GM12878 (cell line): ENCODE data around the gene AGGF1. TPM values are rescaled to one million over a fixed set of nuclear protein-coding genes. Genes with fewer than 3 reads are reported as not detected.
A peak's percentile ranks its signal among the peaks of the same experiment; 100 is the strongest.

ENCODE experiments used
- ATAC-seq: fragments of 200-7000 bp; cut with Tn5 transposase; 3 replicates; pipeline ENCODE4 v1.9.1; 2020; ENCODE audit warnings: mild to moderate bottlenecking, moderate library complexity
- BruUV-seq: library from RNA; stranded (reverse); fragments of 400-500 nt; replicated peaks from 2 replicates; lab custom pipeline; 2021; lab: Mats Ljungman, UMichigan
- CTCF ChIA-PET: fragments of 300-600 bp; sonication (Branson Sonifier 250); formaldehyde crosslinking; extraction: SDS; loops from one replicate; lab custom pipeline; 2021; ENCODE audit warnings: inconsistent platforms; lab: Yijun Ruan, JAX
- POLR2A ChIA-PET: fragments of 350-600 bp; formaldehyde crosslinking; extraction: SDS; loops from one replicate; lab custom pipeline; 2021; ENCODE audit warnings: inconsistent platforms; lab: Charles Lee
- RAD21 ChIA-PET: fragments of 300-600 bp; sonication (Branson Sonifier 250); formaldehyde crosslinking; loops from one replicate; lab custom pipeline; 2023; ENCODE audit warnings: antibody characterized with exemption; ENCODE audit not compliant: unreplicated experiment; lab: Charles Lee
- SMC1A ChIA-PET: fragments of 300-600 bp; sonication (Branson Sonifier 250); formaldehyde crosslinking; loops from one replicate; lab custom pipeline; 2023; ENCODE audit not compliant: unreplicated experiment, uncharacterized antibody; lab: Charles Lee
- DNase-seq: peaks from one replicate; pipeline ENCODE4 v3.0.0-alpha.2; 2011; ENCODE audit warnings: low read depth, low spot score
- FAIRE-seq: peaks from 3 replicates; lab custom pipeline; 2011; peaks lifted over from hg19 to GRCh38; lab: Jason Lieb, UNC
- H2AFZ ChIP-seq: 2 replicates; pipeline ENCODE4 v1.6.0; 2011; ENCODE audit warnings: low read depth, low read length, control low read depth; ENCODE audit not compliant: control insufficient read depth
- H3K27ac ChIP-seq: 2 replicates; pipeline ENCODE4 v1.5.1; 2011; ENCODE audit warnings: control low read depth; ENCODE audit not compliant: control insufficient read depth, insufficient read depth
- H3K27me3 ChIP-seq, 2 experiments: replicated peaks in 1 of 2; 2 replicates each; pipeline versions ENCODE4 v1.6.0 to v1.6.1; 2011; ENCODE audit warnings: low read length in 1 of 2; ENCODE audit not compliant: control insufficient read depth in 2 of 2, insufficient read depth in 2 of 2
- H3K36me3 ChIP-seq, 2 experiments: 2 replicates each; pipeline ENCODE4 v1.5.1; 2011; ENCODE audit warnings: low read length in 1 of 2; ENCODE audit not compliant: control insufficient read depth in 2 of 2, insufficient read depth in 2 of 2
- H3K4me1 ChIP-seq: 2 replicates; pipeline ENCODE4 v1.6.1; 2011; ENCODE audit warnings: mild to moderate bottlenecking, low read length, moderate library complexity, mixed read lengths; ENCODE audit not compliant: control insufficient read depth, insufficient read depth
- H3K4me2 ChIP-seq: 2 replicates; pipeline ENCODE4 v1.6.0; 2011; ENCODE audit warnings: control low read depth; ENCODE audit not compliant: control insufficient read depth, insufficient read depth
- H3K4me3 ChIP-seq: fragments of 200-600 bp; sonication (generic); 2 replicates; pipeline ENCODE4 v1.5.1; 2016
- H3K79me2 ChIP-seq: 2 replicates; pipeline ENCODE4 v1.6.0; 2011; ENCODE audit warnings: low read length; ENCODE audit not compliant: control insufficient read depth, insufficient read depth
- H3K9ac ChIP-seq: 2 replicates; pipeline ENCODE4 v1.8.0; 2011; ENCODE audit warnings: low read length, control low read depth, mixed read lengths; ENCODE audit not compliant: control insufficient read depth, insufficient read depth
- H3K9me3 ChIP-seq: replicated peaks from 3 replicates; pipeline ENCODE4 v1.5.1; 2011; ENCODE audit warnings: mild to moderate bottlenecking, low read length; ENCODE audit not compliant: control insufficient read depth, insufficient read depth
- H4K20me1 ChIP-seq: 2 replicates; pipeline ENCODE4 v1.6.0; 2011; ENCODE audit not compliant: control insufficient read depth, insufficient read depth
- CHD4 ChIP-seq: fragments of 200-600 bp; sonication (generic); IDR thresholded peaks from 2 replicates; pipeline ENCODE4 v1.6.1; 2016; ENCODE audit warnings: mild to moderate bottlenecking
- NFIC ChIP-seq: IDR thresholded peaks from 2 replicates; pipeline ENCODE4 v1.6.1; 2012; ENCODE audit warnings: low read depth, mild to moderate bottlenecking, inconsistent platforms, low read length, moderate library complexity
- NFYB ChIP-seq: IDR thresholded peaks from 2 replicates; pipeline ENCODE4 v1.6.1; 2011; ENCODE audit warnings: low read depth, mild to moderate bottlenecking, low read length, improper control_type of control experiment, moderate library complexity; ENCODE audit not compliant: insufficient read depth
- POLR2A ChIP-seq: IDR thresholded peaks from 2 replicates; pipeline ENCODE4 v1.6.1; 2011; ENCODE audit warnings: low read depth, mild to moderate bottlenecking, low read length
- RUNX3 ChIP-seq: IDR thresholded peaks from 2 replicates; pipeline ENCODE4 v1.6.1; 2012; ENCODE audit warnings: low read length, inconsistent platforms
- STAT1 ChIP-seq: fragments of 450-650 bp; conservative IDR thresholded peaks from 2 replicates; pipeline ENCODE4 v1.6.1; 2014; ENCODE audit warnings: antibody characterized with exemption, mild to moderate bottlenecking
- ZNF622 ChIP-seq: fragments of 450-650 bp; IDR thresholded peaks from 2 replicates; pipeline ENCODE4 v1.6.1; 2017; ENCODE audit warnings: mild to moderate bottlenecking, inconsistent platforms
- WGBS: methylation state at CpG from one replicate; pipeline ENCODE4 v1.1.6; 2016; ENCODE audit warnings: low lambda C conversion rate; ENCODE audit not compliant: insufficient replicate concordance, insufficient coverage; ENCODE audit errors: missing lambda C conversion rate; 5-methylcytosine and 5-hydroxymethylcytosine counted together
- in situ Hi-C: fragments of 300-500 bp; cut with MboI; formaldehyde crosslinking; loops from 9 replicates; pipeline ENCODE4 v1.14.3; 2018; ENCODE audit warnings: mixed read lengths
- intact Hi-C: fragments of 100-400 bp; cut with micrococcal nuclease; formaldehyde crosslinking; loops from one replicate; pipeline ENCODE4 v1.14.2; 2022; ENCODE audit not compliant: unreplicated experiment
- polyA plus RNA-seq, 11 experiments: library from polyadenylated mRNA; depleted of rRNA in 4 of 11; unstranded in 6 of 11; stranded (reverse) in 5 of 11; fragments of >200 nt; fragmentation: Nextera tagmentation in 4 of 11; fragmentation: Illumina TruSeq in 1 of 11; extraction: Ambion mirVana in 4 of 11; extraction: Trizol in 1 of 11; gene quantifications; 1 replicate in 1 of 11; 2 replicates in 10 of 11; pipeline versions ENCODE4 v1.2.1 to v1.2.3, GENCODE V29; 2011 to 2016; ENCODE audit warnings: inconsistent platforms in 2 of 11, missing spikeins in 2 of 11, low read depth in 1 of 11
- total RNA-seq, 4 experiments: library from RNA; depleted of rRNA in 3 of 4; stranded (reverse); fragments of >200 nt in 3 of 4; fragmentation: Illumina TruSeq in 1 of 4; extraction: Trizol in 1 of 4; gene quantifications; 2 replicates each; pipeline versions ENCODE4 v1.2.1 to v1.2.3, GENCODE V29; 2013 to 2021
- TF ChIP-seq, protein P1 (sequence below): IDR thresholded peaks from 2 replicates; pipeline ENCODE4 v1.6.1; 2012; ENCODE audit warnings: low read depth, low read length, improper control_type of control experiment
- TF ChIP-seq, protein P2 (sequence below): fragments of 450-650 bp; IDR thresholded peaks from 2 replicates; pipeline ENCODE4 v1.6.1; 2016; ENCODE audit warnings: mild to moderate bottlenecking
- TF ChIP-seq, protein P3 (sequence below): fragments of 450-650 bp; IDR thresholded peaks from 2 replicates; pipeline ENCODE4 v1.6.1; 2017; ENCODE audit warnings: mild to moderate bottlenecking, moderate library complexity

AGGF1 gene
- total and polyA plus RNA-seq, 10 of the 15 experiments (the other 5 are each of a cell fraction or from before 2014, with no cell fraction given), result 7.3 to 43.4 (median 20.2) TPM

DNA sequence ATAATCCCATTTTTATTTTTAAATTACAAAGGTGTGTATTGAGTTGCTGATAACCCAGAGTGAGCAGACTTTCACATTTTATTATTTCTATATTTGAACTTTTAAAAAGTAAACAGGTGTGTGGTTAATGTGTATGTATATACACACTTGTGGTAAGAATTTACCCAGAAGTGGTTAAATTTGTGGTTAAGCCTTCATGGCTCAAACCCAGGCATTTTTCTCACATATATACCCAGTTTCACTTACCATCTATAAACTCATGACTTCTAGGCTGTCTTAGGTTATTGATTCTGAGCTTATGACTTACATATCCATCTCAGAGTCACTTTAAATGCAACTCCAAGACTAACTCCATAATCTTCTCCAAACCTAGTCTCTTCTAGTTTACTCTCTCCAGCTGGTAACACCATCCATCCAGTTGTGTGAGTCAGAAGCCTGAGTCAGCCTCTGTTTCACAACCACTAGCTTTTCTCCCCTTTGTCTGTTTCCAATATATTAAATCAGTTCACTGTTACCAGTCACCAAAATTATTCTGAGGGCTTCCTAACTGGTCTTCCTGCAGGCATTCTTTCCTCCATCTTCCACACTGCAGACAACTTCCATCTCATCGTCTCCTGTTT, 36.7 kb downstream of the AGGF1 start:
- no peak for DNase-seq
- ChIA-PET RAD21 (interaction anchor here (1.0 kb wide), 1 partner anchor 292 kb away, joined by 3 read pairs; no protein-coding TSS in a partner anchor), SMC1A (interaction anchor here (1.2 to 2.0 kb wide), 4 partner anchors 8 to 74 kb away, joined by 3 to 4 read pairs (median 4); no protein-coding TSS in a partner anchor), CTCF (interaction anchor here (1.3 kb wide), 1 partner anchor 370 kb away, joined by 3 read pairs; no protein-coding TSS in a partner anchor), POLR2A (interaction anchor here (1.1 kb wide), 1 partner anchor 17 kb away, joined by 4 read pairs; no protein-coding TSS in a partner anchor)
- Histone ChIP-seq H3K79me2 (no peaks in the 10 kb centered on the region), H3K4me1 (peaks cover 10% of the 10 kb centered on the region; the same call in 1 of the 2 replicates), H3K9ac (no peak overlapping the region), H3K27me3 (no peaks in the 10 kb centered on the region), H3K27ac (no peak overlapping the region), H3K36me3 (peaks cover 0 to under 1% of the 10 kb centered on the region in 2 experiments; a peak in 1 of 4 replicates), H3K4me2 (no peak overlapping the region), H3K9me3 (no peaks in the 10 kb centered on the region; the same call in 2 of the 3 replicates), H4K20me1 (no peaks in the 10 kb centered on the region), H2AFZ (no peak overlapping the region), H3K4me3 (no peak overlapping the region)
- BruUV-seq, result no TSS peak
- FAIRE-seq, result no peak
- intact Hi-C loops, result no loop called here
- in situ Hi-C loops, result no loop called here
- WGBS, result 87% methylated on average over 1 of the region's 1 CpG
- peak; percentile 75 for ATAC-seq
- TF ChIP-seq, protein P1, sequence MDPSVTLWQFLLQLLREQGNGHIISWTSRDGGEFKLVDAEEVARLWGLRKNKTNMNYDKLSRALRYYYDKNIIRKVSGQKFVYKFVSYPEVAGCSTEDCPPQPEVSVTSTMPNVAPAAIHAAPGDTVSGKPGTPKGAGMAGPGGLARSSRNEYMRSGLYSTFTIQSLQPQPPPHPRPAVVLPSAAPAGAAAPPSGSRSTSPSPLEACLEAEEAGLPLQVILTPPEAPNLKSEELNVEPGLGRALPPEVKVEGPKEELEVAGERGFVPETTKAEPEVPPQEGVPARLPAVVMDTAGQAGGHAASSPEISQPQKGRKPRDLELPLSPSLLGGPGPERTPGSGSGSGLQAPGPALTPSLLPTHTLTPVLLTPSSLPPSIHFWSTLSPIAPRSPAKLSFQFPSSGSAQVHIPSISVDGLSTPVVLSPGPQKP, result no peak
- peak; percentile 91 for TF ChIP-seq RUNX3

DNA sequence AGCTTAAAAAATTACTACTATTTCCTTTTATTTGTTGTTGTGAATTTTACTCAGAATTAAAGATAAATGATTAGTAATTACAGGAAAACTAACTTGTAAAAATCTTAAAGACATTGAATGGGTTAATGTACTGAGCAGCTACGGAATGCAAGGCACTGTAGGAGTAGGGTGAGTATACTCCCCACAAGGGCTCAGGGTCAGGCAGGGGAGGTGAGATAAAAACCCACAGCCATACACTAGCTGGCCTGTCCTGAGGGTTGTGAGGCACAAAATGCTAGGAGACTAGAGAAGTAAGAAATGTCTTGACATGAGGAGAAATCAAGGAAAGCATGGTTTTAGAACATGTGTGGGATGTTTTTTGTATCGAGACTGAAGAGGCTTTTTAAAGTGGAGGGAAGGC, 43.5 kb downstream of the AGGF1 start:
- DNase-seq (no peak), FAIRE-seq (no peak), ATAC-seq (no peak)
- Histone ChIP-seq H4K20me1 (no peaks in the 10 kb centered on the region), H3K27ac (no peak overlapping the region), H3K27me3 (no peaks in the 10 kb centered on the region), H2AFZ (no peak overlapping the region), H3K4me1 (0 out of 2 replicates have a peak, but pooled peaks cover 3% of the 10 kb centered on the region), H3K4me3 (no peak overlapping the region), H3K9ac (no peak overlapping the region), H3K4me2 (no peak overlapping the region), H3K36me3 (peaks cover 0 to 2% of the 10 kb centered on the region in 2 experiments; a peak in 2 of 4 replicates), H3K9me3 (no peaks in the 10 kb centered on the region; the same call in 2 of the 3 replicates), H3K79me2 (no peaks in the 10 kb centered on the region)
- RAD21 ChIA-PET, result no interaction called here
- POLR2A ChIA-PET, result no interaction called here
- 100% methylated on average over 2 of the region's 2 CpGs for WGBS
- SMC1A ChIA-PET, result interaction anchor here (0.6 kb wide), 1 partner anchor 1203 kb away, joined by 3 read pairs; no protein-coding TSS in a partner anchor
- CTCF ChIA-PET, result interaction anchor here (2.2 kb wide), 1 partner anchor 13 kb away, joined by 5 read pairs; the partner anchor contains the start of gene ZBED3
- BruUV-seq, result no TSS peak
- intact Hi-C loops, result no loop called here
- in situ Hi-C loops, result no loop called here
- TF ChIP-seq NFIC, result no peak
- no peak for TF ChIP-seq CHD4
- TF ChIP-seq, protein P2, sequence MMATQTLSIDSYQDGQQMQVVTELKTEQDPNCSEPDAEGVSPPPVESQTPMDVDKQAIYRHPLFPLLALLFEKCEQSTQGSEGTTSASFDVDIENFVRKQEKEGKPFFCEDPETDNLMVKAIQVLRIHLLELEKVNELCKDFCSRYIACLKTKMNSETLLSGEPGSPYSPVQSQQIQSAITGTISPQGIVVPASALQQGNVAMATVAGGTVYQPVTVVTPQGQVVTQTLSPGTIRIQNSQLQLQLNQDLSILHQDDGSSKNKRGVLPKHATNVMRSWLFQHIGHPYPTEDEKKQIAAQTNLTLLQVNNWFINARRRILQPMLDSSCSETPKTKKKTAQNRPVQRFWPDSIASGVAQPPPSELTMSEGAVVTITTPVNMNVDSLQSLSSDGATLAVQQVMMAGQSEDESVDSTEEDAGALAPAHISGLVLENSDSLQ, result no peak
- no peak for TF ChIP-seq ZNF622
- TF ChIP-seq STAT1, result no peak
- no peak for TF ChIP-seq POLR2A
- TF ChIP-seq NFYB, result no peak
- TF ChIP-seq, protein P3, sequence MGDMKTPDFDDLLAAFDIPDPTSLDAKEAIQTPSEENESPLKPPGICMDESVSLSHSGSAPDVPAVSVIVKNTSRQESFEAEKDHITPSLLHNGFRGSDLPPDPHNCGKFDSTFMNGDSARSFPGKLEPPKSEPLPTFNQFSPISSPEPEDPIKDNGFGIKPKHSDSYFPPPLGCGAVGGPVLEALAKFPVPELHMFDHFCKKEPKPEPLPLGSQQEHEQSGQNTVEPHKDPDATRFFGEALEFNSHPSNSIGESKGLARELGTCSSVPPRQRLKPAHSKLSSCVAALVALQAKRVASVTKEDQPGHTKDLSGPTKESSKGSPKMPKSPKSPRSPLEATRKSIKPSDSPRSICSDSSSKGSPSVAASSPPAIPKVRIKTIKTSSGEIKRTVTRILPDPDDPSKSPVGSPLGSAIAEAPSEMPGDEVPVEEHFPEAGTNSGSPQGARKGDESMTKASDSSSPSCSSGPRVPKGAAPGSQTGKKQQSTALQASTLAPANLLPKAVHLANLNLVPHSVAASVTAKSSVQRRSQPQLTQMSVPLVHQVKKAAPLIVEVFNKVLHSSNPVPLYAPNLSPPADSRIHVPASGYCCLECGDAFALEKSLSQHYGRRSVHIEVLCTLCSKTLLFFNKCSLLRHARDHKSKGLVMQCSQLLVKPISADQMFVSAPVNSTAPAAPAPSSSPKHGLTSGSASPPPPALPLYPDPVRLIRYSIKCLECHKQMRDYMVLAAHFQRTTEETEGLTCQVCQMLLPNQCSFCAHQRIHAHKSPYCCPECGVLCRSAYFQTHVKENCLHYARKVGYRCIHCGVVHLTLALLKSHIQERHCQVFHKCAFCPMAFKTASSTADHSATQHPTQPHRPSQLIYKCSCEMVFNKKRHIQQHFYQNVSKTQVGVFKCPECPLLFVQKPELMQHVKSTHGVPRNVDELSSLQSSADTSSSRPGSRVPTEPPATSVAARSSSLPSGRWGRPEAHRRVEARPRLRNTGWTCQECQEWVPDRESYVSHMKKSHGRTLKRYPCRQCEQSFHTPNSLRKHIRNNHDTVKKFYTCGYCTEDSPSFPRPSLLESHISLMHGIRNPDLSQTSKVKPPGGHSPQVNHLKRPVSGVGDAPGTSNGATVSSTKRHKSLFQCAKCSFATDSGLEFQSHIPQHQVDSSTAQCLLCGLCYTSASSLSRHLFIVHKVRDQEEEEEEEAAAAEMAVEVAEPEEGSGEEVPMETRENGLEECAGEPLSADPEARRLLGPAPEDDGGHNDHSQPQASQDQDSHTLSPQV, result no peak
